Gastroesophageal sphincter (tissue), 3 donors: ENCODE data around the gene CELSR2.

Experiments
- CTCF ChIP-seq, 4 experiments: fragments of 200-600 bp in 2 of 4; fragments of 450-650 bp in 2 of 4; sonication (generic) in 1 of 4; IDR thresholded peaks; one replicate each; pipeline ENCODE4 v1.5.1; 2017 to 2019; ENCODE audit warnings: antibody characterized with exemption in 4 of 4, mild to moderate bottlenecking in 2 of 4, moderate library complexity in 2 of 4
- POLR2A ChIP-seq, 2 donors: fragments of 450-650 bp; IDR thresholded peaks; one replicate each; pipeline ENCODE4 v1.6.1; 2017; ENCODE audit warnings: antibody characterized with exemption in 2 of 2, mild to moderate bottlenecking in 2 of 2, moderate library complexity in 1 of 2

GRCh38 chr1:109268431-109269211 is 19.3 kb downstream of the CELSR2 start:
- TF ChIP-seq CTCF (IDR thresholded peaks at IDR 0.05) (no peak), POLR2A (IDR thresholded peaks at IDR 0.05) (no peak)
